RCC 7860 (cell line): ENCODE data around the gene MYBL2.
"Not testable (repeated sequence)": the region's sequence is repeated elsewhere in the genome, so short reads cannot be mapped to it uniquely, and the experiment has no call there.

Source experiments
- DNase-seq: peaks from one replicate; pipeline ENCODE4 v3.0.0-alpha.2; 2015; ENCODE audit warnings: low spot score
- FAIRE-seq: peaks from 2 replicates; lab custom pipeline; 2012; peaks lifted over from hg19 to GRCh38; lab: Jason Lieb, UNC

Gene MYBL2

GRCh38 chr20:43666376-43667328 lies at the start of gene MYBL2:
MYBL2 (plus strand) TSS chr20:43667114; CDS start chr20:43667284, 170 bp downstream.
- DNase-seq: peak; percentile 64

GRCh38 chr20:43631598-43631997 lies 35.3 kb upstream of the MYBL2 start:
- FAIRE-seq (no peak), DNase-seq (no peak)

More at GRCh38 chr20:43666376-43667328, at the start of gene MYBL2:
- FAIRE-seq: no peak

- FAIRE-seq (no peak), DNase-seq (no peak)
These were observed 30.5 kb upstream of the MYBL2 start for GRCh38 chr20:43636429-43636828.

GRCh38 chr20:43642548-43642947 lies 24.4 kb upstream of the MYBL2 start:
- DNase-seq (no peak), FAIRE-seq (no peak)

GRCh38 chr20:43650997-43651525 lies 15.9 kb upstream of the MYBL2 start:
- DNase-seq (no peak), FAIRE-seq (no peak)

- DNase-seq, FAIRE-seq: not testable (repeated sequence)
These were observed 15.2 kb upstream of the MYBL2 start for GRCh38 chr20:43651650-43652184.

GRCh38 chr20:43653966-43654365 lies 12.9 kb upstream of the MYBL2 start:
- DNase-seq (no peak), FAIRE-seq (no peak)

GRCh38 chr20:43655176-43655575 lies 11.7 kb upstream of the MYBL2 start:
- not testable (repeated sequence) for FAIRE-seq, DNase-seq

- FAIRE-seq: no peak
- DNase-seq: no peak
These were observed 11.0 kb upstream of the MYBL2 start for GRCh38 chr20:43655937-43656336.

- DNase-seq (peak; percentile 71), FAIRE-seq (peak; percentile 69)
These were observed 8.7 kb upstream of the MYBL2 start for GRCh38 chr20:43658069-43658722.

GRCh38 chr20:43658723-43659419 lies 8.0 kb upstream of the MYBL2 start:
- no peak for DNase-seq
- no peak for FAIRE-seq

GRCh38 chr20:43662943-43663655 lies 3.8 kb upstream of the MYBL2 start:
- DNase-seq (no peak), FAIRE-seq (no peak)

GRCh38 chr20:43665466-43666176 lies 1.3 kb upstream of the MYBL2 start:
- FAIRE-seq: no peak
- DNase-seq: no peak

- DNase-seq (no peak), FAIRE-seq (no peak)
These were observed 623 bp downstream of the MYBL2 start for GRCh38 chr20:43667341-43668132.

GRCh38 chr20:43669332-43669731 lies 2.4 kb downstream of the MYBL2 start:
- peak; percentile 80 for DNase-seq
- peak; percentile 85 for FAIRE-seq

- FAIRE-seq: no peak
- no peak for DNase-seq
These were observed 3.5 kb downstream of the MYBL2 start for GRCh38 chr20:43670423-43670822.

GRCh38 chr20:43676368-43676767 lies 9.5 kb downstream of the MYBL2 start:
- DNase-seq: no peak
- FAIRE-seq: no peak

GRCh38 chr20:43680981-43681380 lies 14.1 kb downstream of the MYBL2 start:
- DNase-seq: no peak
- FAIRE-seq: no peak
